Activated CD4-positive, alpha-beta T cell treated with anti-CD3 and anti-CD28 coated beads, Interleukin-2, amount 50 U/mL, for 16 hours (primary cell): ENCODE data around the gene TMEM35A.
"Not testable (repeated sequence)": the region's sequence is repeated elsewhere in the genome, so short reads cannot be mapped to it uniquely, and the experiment has no call there.

Source experiments
- DNase-seq: peaks from one replicate; pipeline ENCODE4 v3.0.0-alpha.2; 2020

The TMEM35A gene, protein sequence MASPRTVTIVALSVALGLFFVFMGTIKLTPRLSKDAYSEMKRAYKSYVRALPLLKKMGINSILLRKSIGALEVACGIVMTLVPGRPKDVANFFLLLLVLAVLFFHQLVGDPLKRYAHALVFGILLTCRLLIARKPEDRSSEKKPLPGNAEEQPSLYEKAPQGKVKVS

DNA sequence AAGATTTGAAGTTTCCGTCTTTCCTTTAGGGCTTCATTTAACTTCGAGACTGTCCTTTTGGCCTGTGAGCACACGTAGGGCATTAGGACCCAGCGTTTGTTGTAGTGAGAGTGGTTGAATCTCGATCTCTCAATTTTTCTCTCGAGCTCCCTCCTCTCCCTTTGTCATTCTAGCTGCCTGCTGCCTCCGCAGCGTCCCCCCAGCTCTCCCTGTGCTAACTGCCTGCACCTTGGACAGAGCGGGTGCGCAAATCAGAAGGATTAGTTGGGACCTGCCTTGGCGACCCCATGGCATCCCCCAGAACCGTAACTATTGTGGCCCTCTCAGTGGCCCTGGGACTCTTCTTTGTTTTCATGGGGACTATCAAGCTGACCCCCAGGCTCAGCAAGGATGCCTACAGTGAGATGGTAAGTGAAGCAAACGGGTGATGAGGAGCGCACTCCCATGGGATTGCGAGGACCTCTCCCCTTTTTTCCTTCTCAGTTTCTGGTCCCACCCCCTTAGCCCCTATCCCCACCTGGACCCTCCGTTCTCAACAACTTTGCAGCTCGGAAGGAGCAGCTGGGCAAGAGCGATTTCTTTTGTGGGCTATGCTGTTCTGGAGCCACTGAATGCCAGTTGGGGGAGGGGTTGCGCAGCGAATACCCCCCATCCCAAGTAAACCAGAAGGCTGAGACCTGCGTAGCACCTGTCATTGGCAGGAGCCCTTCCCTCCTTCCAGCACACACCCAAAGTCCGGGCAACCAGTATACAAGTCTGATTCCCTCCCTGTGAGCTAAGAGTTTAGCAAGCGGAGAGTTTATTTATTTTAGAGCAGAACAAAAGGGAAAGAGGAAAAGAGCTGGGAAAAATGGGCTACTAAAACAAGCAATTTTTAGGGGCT, at the start of gene TMEM35A:
Gene TMEM35A, plus strand, starts transcription at position 164 of the 883 bp plus-strand sequence. Its CDS starts 124 bp downstream, at position 288.
- DNase-seq, result no peak

DNA sequence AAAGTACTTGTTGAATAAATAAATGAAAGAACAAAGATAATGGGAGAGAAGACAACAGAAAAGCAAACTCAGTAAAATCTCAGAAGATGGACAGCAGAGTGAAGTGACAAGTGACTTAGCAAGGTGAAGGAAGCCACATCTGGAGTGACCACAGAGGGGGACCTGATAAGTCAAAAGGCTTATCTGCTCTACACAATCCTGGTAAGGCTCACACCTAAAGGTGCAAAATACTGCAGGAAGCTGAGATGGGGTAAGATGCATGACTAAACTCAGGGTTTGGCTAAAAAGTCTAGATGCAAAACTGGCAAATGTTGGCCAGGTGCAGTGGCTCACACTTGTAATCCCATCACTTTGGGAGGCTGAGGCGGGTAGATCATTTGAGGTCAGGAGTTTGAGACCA, 49.0 kb upstream of the TMEM35A start:
- no peak for DNase-seq

DNA sequence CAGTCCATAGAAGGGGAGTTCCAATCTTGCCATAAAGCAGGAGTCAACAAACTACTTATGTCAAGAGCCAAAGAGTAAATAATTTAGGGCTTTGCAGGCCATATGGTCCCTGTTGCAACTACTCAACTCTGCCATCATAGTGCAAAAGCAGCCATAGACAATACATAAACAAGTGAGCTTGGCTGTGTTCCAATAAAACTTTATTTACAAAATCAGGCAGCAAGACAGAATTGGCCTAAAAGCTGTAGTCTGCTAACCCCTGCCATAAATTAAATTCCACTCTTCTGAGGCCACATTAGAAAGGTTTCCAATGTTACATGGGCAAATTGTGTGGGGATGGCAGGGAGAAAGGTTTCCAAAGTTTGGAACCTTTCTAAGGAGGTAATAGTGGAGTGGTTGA, 41.4 kb upstream of the TMEM35A start:
- no peak for DNase-seq

DNA sequence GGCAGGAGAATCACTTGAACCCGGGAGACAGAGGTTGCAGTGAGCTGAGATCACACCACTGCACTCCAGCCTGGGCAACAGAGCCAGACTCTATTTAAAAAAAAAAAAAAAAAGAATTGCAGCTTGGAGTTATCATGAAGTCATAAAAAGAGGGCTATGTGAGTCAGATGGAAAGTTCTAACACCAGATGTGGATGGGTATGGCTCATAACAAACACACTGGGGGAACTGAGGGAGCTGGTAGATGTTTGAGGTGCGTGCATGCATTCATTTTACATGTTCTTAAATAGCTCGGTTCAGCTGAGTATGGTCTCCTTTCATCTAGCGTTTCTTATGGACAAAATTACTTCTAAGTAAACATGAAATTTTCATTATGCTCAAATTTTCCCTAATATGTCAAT, 38.5 kb upstream of the TMEM35A start:
- DNase-seq, result peak; percentile 48

DNA sequence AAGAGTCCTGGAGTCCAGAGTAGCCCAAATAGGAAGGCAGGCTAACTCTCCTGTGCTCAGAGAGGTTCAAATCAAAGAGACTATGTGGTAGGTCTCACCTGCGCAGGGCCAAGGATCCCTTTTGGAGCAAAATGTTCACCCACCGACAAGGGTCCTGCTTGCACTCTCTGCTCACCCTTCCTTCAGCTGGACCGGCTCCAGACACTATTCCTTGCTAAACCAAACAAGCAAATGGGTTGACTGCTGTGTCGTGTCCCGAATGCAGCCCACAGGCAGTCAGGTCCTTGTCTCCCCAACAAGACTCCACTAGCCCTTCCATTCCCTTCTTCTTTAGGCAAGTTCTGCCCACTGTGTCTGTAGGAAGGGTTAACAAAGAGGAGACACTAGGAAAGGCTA, 27.5 kb upstream of the TMEM35A start:
- DNase-seq, result no peak

DNA sequence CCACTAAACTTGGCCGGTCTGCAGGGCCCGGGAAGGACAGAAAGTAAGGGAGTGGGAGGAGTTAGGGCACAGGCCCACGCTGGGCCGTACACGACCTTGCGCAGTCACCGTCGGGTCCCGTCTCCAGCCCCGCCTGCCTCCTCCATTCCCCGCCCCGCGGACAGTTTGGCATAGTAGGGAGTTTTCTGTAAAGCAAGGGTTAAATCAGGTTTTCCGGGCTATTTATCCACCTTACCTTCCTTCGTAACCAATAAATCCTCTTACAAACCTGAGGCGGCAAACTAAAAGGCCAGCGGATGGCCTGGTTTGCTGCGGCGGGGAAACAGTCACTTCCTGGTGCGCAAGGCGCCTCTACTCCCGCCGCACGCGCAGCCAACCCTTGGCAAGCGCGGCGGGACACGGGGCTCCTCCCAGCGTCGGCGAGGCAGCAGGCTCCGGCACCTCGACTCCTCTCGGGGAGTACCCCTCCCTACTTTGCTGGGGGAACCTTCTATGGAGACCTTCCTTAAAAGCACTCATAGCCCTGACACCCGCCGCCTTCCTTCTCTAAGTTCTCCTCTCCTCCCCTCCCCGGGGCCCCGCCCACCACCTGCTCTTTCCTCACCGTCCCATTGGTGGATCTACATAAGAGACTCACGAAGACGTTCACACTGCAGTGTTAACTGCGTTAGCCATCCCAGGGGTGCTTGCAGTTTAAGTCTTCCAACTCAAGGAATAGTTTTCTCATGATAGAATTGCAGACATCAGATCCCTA, 27.0 kb upstream of the TMEM35A start, which contains the start of gene TRMT2B:
Gene TRMT2B, minus strand, starts transcription at position 563 of the 754 bp plus-strand sequence. CDS start 9,822 bp downstream, outside the sequence.
- DNase-seq, result peak; percentile 82

DNA sequence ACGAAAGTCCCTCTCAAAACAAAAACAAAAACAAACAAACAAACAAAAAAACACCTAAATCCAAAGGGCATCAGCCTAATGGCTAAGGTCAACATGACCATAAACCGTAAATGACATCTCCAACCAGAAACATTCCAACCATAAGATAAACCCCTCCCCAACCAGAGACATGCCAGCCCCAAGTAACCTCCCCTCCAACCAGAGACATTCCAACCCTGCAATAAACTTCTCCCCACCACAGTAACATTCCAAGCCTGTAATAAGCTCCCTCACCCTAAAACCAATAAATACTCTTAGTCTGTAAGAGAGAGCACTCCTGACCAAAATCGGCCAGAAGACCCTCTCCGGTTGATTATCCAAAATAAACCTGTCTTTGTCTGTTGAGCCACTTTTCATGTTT, 22.1 kb upstream of the TMEM35A start:
- not testable (repeated sequence) for DNase-seq

DNA sequence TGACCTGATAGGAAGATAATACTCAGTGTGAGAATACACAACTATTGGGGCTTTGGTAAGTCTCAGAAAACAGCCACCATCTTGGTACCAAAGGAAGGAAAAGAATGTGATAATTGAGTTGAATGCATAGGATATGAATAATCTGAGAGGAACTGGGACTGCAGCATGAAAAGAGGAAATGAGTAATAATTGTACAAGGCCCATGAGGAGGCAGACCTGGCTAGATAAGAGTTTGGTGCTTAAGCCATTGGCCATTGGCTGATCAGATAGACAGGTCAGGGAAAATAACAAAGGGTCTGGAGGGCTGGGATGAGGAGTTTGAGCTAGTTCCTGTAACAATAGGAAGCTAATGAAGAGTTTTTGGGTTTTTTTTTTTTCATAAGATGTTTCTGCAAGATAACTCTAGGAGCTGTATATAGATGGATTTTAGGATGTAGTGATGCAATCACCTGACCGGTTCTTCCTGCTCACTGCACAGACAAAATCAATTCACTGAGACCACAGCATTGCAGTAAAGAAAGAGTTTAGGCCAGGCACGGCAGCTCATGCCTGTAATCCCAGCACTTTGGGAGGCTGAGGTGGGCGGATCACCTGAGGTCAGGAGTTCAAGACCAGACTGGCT, 21.5 kb upstream of the TMEM35A start:
- DNase-seq, result peak; percentile 59

DNA sequence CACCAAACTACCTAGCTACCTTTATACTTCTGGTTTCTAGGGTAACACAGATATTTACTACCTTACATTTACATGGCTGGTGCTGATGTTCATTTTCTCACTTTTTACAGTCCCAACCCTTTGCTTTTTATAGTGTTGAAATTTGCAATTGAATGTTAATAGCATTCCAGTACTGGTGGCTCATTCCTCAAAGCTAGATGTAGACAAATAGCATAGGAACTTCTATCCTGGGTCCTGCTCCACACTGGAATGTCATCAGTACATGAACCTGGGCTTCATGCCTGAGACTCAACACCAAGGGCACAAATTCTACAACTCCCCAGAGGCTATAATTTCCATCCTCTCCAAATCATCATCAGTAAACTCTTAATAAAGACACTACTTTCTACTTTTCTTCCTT, 16.5 kb upstream of the TMEM35A start:
- DNase-seq, result no peak

DNA sequence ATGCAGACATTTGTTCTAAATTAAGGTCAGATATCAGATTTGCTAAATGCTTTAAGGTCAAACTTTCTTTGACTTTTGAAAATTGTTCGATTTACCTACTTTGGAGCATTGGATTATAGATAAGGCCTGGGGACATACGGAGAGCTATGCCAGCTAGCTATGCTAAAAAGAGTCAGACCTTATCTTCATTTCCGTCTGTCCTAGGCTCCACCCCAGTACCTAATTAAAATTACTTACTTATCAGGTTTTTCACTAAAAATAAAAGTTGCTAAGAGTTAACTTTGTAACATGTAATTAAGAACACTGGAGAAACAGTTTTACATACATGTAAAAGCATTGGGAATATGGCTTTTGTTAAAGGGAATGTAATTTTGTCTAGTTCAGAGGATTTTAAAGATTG, 7.1 kb upstream of the TMEM35A start:
- DNase-seq, result no peak

DNA sequence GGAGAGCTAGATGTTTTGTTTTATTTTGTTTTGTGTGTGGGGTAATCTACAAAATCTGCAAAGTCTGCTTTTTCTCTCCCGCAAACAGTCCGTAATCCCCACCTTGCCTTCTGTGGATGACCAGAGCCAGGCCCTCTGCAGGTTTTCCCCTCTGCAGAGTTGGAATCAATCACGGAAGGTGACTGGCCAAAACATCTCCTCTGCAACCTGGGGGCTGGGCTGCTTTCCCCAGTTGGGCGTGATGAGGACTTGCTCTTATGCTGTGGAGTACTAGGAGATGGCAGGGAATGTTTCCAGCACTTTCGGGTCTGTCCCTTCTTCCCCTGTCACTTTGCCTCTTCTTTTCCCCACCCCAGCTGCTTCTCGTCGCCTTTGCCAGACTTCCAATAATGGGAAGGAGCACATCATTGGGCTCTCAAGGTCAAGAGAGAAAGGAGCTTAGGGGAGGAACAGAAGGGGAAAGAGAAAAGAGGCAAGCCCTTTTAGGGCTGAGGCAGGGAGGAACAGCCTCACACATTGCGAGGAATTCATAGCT, 1.1 kb downstream of the TMEM35A start:
- DNase-seq, result no peak

DNA sequence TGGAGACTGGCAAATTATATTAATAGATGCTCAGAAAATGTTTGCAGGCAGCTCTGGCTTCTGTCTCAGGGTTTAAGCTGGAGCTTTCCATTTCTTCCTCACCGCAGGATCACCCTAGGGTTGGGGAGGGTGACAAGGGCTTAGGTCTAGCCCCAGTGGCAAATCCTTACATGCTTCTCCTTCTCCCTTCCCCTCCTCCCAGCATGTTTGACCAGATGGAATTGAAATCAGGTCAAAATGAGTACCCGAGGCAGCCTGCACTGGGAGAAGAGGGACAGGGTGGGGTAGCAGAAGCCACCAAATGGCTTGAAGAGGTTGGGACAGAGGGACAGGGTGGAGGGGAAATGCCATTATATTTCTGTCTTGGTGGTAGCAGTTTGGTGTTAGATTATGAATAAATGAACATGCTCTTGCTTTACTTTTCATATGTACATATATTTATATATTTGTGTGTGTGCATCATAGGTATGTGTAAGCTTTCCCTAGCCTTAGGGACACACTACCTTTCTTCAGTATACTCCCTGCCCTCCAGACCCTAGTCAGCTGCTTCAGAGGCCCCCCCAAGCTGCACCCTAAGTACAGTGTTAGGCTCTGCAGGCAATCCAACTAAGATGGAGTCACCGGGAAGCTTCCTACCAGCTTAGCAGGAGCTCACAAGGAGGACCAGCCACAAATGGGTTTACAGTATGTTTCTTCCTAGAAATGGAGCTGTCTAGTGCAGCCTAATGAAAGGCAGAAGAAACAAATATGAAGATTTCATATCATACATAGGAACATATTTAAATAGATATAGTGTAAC, 1.8 kb downstream of the TMEM35A start:
- DNase-seq, result no peak

DNA sequence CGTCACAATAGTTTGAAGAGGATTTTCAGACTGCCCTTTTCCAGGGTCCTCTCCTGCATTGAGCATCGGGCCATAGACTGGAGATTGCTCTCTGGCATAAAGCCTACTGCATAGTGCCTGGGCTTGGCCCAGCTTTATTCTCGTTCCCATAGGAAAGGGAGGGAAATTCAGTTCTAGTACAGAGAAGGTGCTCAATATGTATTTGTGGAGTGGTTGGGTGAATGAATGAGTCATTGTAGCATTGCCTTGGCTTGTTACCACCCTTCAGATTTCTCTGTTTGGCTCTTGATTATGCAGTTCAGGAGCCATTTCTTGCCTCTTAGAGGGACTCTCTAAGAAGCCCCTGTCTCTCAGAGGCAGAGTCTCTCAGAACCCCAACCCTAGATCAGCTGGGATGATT, 2.6 kb downstream of the TMEM35A start:
- DNase-seq, result no peak

DNA sequence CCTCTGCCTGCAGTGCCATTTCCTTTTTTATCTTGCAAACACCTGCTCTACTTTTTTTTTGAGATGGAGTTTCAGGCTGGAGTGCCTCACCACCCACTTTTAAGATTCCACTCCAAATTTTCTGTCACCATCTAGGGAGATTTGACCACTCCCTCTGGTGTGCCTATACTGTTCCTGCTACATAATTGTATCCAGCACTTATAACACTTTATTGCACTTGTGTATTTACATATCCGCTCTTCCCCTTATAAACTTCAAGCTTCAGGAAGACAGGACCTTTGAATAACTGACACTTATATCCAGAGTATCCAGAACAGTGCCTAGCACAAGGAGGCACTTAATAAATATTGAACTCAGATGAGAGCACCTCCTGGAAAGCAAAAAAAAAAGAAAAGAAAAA, 13.1 kb downstream of the TMEM35A start:
- DNase-seq, result no peak

DNA sequence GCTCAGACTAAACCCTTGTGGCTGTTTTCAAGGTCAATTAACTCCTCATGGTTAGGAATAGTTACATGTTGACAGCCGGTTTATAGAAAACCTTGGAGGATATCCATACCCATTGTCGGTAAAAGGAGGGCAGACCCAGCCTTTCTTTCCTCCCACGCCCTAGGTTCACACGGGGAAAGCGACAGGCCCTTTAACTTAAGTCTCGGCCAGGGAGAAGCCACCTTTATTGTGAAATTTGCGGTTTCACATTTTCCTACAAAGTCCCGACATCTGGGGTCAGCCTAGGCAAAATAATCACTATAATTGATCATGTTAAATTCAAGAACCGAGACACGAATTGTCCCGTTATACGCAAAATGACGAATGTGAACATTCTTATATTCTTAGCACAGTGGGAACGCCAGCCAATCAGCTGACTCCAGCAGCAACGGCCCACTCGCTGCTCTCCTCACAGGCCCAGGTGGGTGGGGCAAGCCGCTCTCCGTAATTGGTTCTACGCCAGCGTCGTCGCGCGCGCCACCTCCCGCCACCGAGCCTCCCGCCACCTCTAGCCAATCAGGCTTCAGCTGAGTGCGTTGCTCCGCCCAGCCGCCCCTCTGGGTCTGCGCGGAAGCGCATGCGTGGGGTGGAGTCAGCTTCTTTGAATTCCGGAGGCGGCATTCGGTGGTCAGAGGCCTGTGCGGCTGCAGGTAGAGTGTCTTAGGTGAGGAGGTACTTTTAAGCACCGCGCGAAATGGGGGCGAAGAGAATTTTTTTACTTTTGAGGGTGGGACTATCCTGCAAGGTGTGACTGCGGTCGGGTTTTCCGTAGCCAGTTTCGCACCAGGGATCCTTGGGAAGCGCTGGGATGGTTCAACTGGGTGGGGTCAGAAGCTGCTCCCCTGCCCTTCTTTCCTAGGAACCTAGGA, 19.1 kb downstream of the TMEM35A start, which contains the start of gene CENPI:
Gene CENPI, plus strand, starts transcription at position 659 of the 908 bp plus-strand sequence. CDS start 2,867 bp downstream, outside the sequence.
- peak; percentile 95 for DNase-seq

DNA sequence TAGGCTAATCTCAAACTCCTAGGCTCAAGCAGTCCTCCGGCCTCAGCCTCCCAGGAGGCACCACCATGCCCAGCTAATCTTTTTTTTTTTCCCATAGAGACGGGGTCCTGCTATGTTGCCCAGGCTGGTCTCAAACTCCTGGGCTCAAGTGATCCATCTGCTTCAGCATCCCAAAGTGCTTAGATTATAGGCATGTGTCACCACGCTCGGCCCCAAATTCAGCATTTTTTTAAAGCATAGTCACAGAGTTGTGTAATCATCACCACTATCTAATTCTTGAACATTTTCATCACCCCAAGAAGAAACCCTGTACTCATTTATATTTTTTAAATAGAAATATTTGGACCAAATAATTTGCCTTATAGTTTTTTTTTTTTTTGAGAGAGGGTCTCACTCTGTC, 29.6 kb downstream of the TMEM35A start:
- no peak for DNase-seq

DNA sequence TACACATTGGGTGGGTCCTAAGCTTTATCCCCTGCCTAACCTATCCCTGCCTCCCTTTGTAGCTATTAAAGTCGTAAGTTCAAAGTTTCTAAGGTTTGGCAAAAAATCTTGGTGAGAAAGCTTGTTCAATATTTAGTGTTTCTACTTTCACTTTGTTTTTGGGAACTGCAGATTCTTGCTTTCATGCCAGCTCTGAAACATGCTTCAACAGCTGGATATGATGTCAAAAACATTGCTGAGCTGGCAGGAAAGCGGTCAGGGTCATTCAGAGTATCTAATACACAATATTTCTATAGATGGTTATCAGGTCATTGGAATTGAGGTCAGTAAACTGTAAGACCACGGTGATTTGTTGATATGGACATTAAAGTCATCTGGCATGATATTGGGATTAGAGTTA, 39.0 kb downstream of the TMEM35A start:
- DNase-seq, result no peak

DNA sequence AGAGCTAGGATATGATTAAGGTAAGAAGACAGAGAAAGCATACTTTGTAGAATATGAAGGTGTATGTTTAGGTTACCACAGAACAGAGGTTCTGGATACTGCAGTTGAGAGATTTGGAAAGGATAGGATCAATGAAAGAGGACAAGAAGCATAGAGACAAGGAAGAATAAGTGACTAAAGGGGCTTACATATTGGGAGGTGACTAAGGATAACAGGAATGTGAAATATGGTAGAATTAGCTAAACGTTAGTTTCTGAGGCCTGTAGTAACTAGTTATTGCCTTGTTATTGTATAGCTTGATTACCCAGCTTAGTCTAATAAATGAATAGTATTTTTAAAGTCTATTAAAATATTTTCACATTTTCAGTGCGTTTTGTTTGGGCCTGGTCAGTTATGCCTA, 57.6 kb downstream of the TMEM35A start:
- no peak for DNase-seq
